ENCODE measurements around the gene SOX11. TPM values are rescaled to one million over a fixed set of nuclear protein-coding genes. Genes with fewer than 3 reads are reported as not detected.

Gene SOX11
- total and polyA plus RNA-seq, 7 donors = under 0.01 to 3.6 (median 2.7) TPM; not detected in 1

GRCh38 chr2:5727235-5727634 is 35.1 kb downstream of the SOX11 start:
- no peaks in the 10 kb centered on the region for H3K27me3 ChIP-seq
- H3K27ac ChIP-seq = no peak overlapping the region
- no peak for TF ChIP-seq POLR2AphosphoS5 (IDR thresholded peaks at IDR 0.05)
- TF ChIP-seq CTCF (IDR thresholded peaks at IDR 0.05) = no peak
- TF ChIP-seq POLR2A (IDR thresholded peaks at IDR 0.05) = no peak
- no peak for TF ChIP-seq EP300 (IDR thresholded peaks at IDR 0.05)
- no peak for DNase-seq
- no peaks in the 10 kb centered on the region for H3K4me1 ChIP-seq
- no peaks in the 10 kb centered on the region for H3K9me3 ChIP-seq
- no peak overlapping the region for H3K4me3 ChIP-seq
- intact Hi-C loops (cut with DNase I) = no loop called here
- H3K36me3 ChIP-seq = no peaks in the 10 kb centered on the region

GRCh38 chr2:5729416-5729815 is 37.2 kb downstream of the SOX11 start:
- H3K27me3 ChIP-seq = no peaks in the 10 kb centered on the region
- intact Hi-C loops (cut with DNase I) = no loop called here
- DNase-seq = no peak
- H3K4me3 ChIP-seq = no peak overlapping the region
- no peaks in the 10 kb centered on the region for H3K4me1 ChIP-seq
- no peak overlapping the region for H3K27ac ChIP-seq
- TF ChIP-seq POLR2AphosphoS5 (IDR thresholded peaks at IDR 0.05) = no peak
- no peak for TF ChIP-seq POLR2A (IDR thresholded peaks at IDR 0.05)
- no peak for TF ChIP-seq EP300 (IDR thresholded peaks at IDR 0.05)
- TF ChIP-seq CTCF (IDR thresholded peaks at IDR 0.05) = no peak
- no peaks in the 10 kb centered on the region for H3K9me3 ChIP-seq
- no peaks in the 10 kb centered on the region for H3K36me3 ChIP-seq
- 54 to 81% methylated on average over 3 of the region's 3 CpGs for WGBS, 2 donors

- 59 to 77% methylated on average over 2 of the region's 2 CpGs for WGBS, 2 donors
- Histone ChIP-seq H3K27me3 (no peaks in the 10 kb centered on the region), H3K36me3 (no peaks in the 10 kb centered on the region), H3K27ac (no peak overlapping the region), H3K9me3 (no peaks in the 10 kb centered on the region), H3K4me3 (no peak overlapping the region), H3K4me1 (no peaks in the 10 kb centered on the region)
- no peak for TF ChIP-seq CTCF (IDR thresholded peaks at IDR 0.05)
- TF ChIP-seq POLR2AphosphoS5 (IDR thresholded peaks at IDR 0.05) = no peak
- TF ChIP-seq EP300 (IDR thresholded peaks at IDR 0.05) = no peak
- no peak for TF ChIP-seq POLR2A (IDR thresholded peaks at IDR 0.05)
- intact Hi-C loops (cut with DNase I) = no loop called here
- no peak for DNase-seq
These were observed 38.2 kb downstream of the SOX11 start for GRCh38 chr2:5730386-5730785.

- H3K4me3 ChIP-seq = no peak overlapping the region
- DNase-seq = no peak
- H3K4me1 ChIP-seq = no peaks in the 10 kb centered on the region
- TF ChIP-seq POLR2AphosphoS5 (IDR thresholded peaks at IDR 0.05) (no peak), POLR2A (IDR thresholded peaks at IDR 0.05) (no peak), CTCF (IDR thresholded peaks at IDR 0.05) (no peak), EP300 (IDR thresholded peaks at IDR 0.05) (no peak)
- H3K9me3 ChIP-seq = no peaks in the 10 kb centered on the region
- intact Hi-C loops (cut with DNase I) = no loop called here
- no peaks in the 10 kb centered on the region for H3K36me3 ChIP-seq
- H3K27me3 ChIP-seq = no peaks in the 10 kb centered on the region
- H3K27ac ChIP-seq = no peak overlapping the region
- 78 to 84% methylated on average over 15 of the region's 15 CpGs for WGBS, 2 donors
These were observed 42.8 kb downstream of the SOX11 start for GRCh38 chr2:5734859-5735520.

GRCh38 chr2:5735521-5735861 is 43.3 kb downstream of the SOX11 start:
- WGBS, 2 donors = 82 to 83% methylated on average over 6 of the region's 6 CpGs
- H3K4me3 ChIP-seq = no peak overlapping the region
- no peaks in the 10 kb centered on the region for H3K9me3 ChIP-seq
- H3K27me3 ChIP-seq = no peaks in the 10 kb centered on the region
- intact Hi-C loops (cut with DNase I) = no loop called here
- H3K4me1 ChIP-seq = no peaks in the 10 kb centered on the region
- no peak overlapping the region for H3K27ac ChIP-seq
- no peaks in the 10 kb centered on the region for H3K36me3 ChIP-seq
- TF ChIP-seq CTCF (IDR thresholded peaks at IDR 0.05) = no peak
- TF ChIP-seq POLR2AphosphoS5 (IDR thresholded peaks at IDR 0.05) = no peak
- no peak for TF ChIP-seq POLR2A (IDR thresholded peaks at IDR 0.05)
- no peak for TF ChIP-seq EP300 (IDR thresholded peaks at IDR 0.05)
- no peak for DNase-seq
